Stimulated activated CD4-positive, alpha-beta T cell treated with anti-CD3 and anti-CD28 coated beads, Interleukin-4, amount 100 ng/mL, for 4 hours (primary cell): ENCODE results near the gene UGT1A1.
A peak's percentile ranks its signal among the peaks of the same experiment; 100 is the strongest.
"Not testable (repeated sequence)": the region's sequence is repeated elsewhere in the genome, so short reads cannot be mapped to it uniquely, and the experiment has no call there.

Experiments used
- DNase-seq, 2 experiments: peaks; one replicate each; pipeline ENCODE4 v3.0.0-alpha.2; 2020

The UGT1A1 gene

GRCh38 chr2:233760043-233760442, at the start of gene UGT1A1:
Gene UGT1A1, plus strand, starts transcription at chr2:233760270. Its CDS starts 18 bp downstream, at chr2:233760288.
- no peak for DNase-seq

- DNase-seq: peak; percentile 45 to 62
Measured at GRCh38 chr2:233711312-233712008, 48.6 kb upstream of the UGT1A1 start.

GRCh38 chr2:233712611-233713261, 47.3 kb upstream of the UGT1A1 start, which contains the start of gene UGT1A5:
Gene UGT1A5, plus strand, starts transcription at chr2:233712907. Its CDS starts 85 bp downstream, at chr2:233712992.
- DNase-seq: no peak

GRCh38 chr2:233713262-233713615, 46.8 kb upstream of the UGT1A1 start:
- DNase-seq: no peak

- no peak for DNase-seq
Measured at GRCh38 chr2:233714121-233714520, 45.9 kb upstream of the UGT1A1 start.

- no peak for DNase-seq
Measured at GRCh38 chr2:233718552-233718951, 41.5 kb upstream of the UGT1A1 start, which contains the start of gene UGT1A4. Gene UGT1A4, plus strand, starts transcription at chr2:233718736. Its CDS starts 85 bp downstream, at chr2:233718821.

- DNase-seq: no peak
Measured at GRCh38 chr2:233728723-233729301, 31.3 kb upstream of the UGT1A1 start, which contains the start of gene UGT1A3. Gene UGT1A3, plus strand, starts transcription at chr2:233729042. Its CDS starts 85 bp downstream, at chr2:233729127.

GRCh38 chr2:233736868-233737653, 23.0 kb upstream of the UGT1A1 start:
- not testable (repeated sequence) for DNase-seq

GRCh38 chr2:233740870-233741269, 19.2 kb upstream of the UGT1A1 start:
- DNase-seq: no peak

- DNase-seq: no peak
Measured at GRCh38 chr2:233743464-233744259, 16.4 kb upstream of the UGT1A1 start.

GRCh38 chr2:233745073-233745755, 14.9 kb upstream of the UGT1A1 start:
- DNase-seq: no peak

GRCh38 chr2:233745838-233746237, 14.2 kb upstream of the UGT1A1 start:
- DNase-seq: not testable (repeated sequence)

- no peak for DNase-seq
Measured at GRCh38 chr2:233746475-233747282, 13.4 kb upstream of the UGT1A1 start.

- DNase-seq: no peak
Measured at GRCh38 chr2:233747283-233747544, 12.9 kb upstream of the UGT1A1 start.

- DNase-seq: not testable (repeated sequence)
Measured at GRCh38 chr2:233750689-233751088, 9.4 kb upstream of the UGT1A1 start.

- DNase-seq: not testable (repeated sequence)
Measured at GRCh38 chr2:233751212-233752009, 8.7 kb upstream of the UGT1A1 start.

- no peak for DNase-seq
Measured at GRCh38 chr2:233754872-233755611, 5.0 kb upstream of the UGT1A1 start.

GRCh38 chr2:233756429-233757081, 3.5 kb upstream of the UGT1A1 start:
- no peak for DNase-seq

GRCh38 chr2:233758141-233758540, 1.9 kb upstream of the UGT1A1 start:
- DNase-seq: no peak
